Brain microvascular endothelial cell (primary cell): ENCODE data around the gene FAM110D.

Source experiments
- DNase-seq: peaks from one replicate; pipeline ENCODE4 v3.0.0-alpha.2; 2020
- H3K27ac ChIP-seq: fragments of 250-450 bp; sonication (Bioruptor Pico); 2 replicates; pipeline ENCODE4 v1.5.1; 2020; ENCODE audit warnings: mild to moderate bottlenecking, moderate library complexity
- H3K27me3 ChIP-seq: fragments of 250-450 bp; sonication (Bioruptor Pico); replicated peaks from 2 replicates; pipeline ENCODE4 v1.5.1; 2020; ENCODE audit warnings: mild to moderate bottlenecking
- H3K36me3 ChIP-seq: fragments of 250-450 bp; sonication (Bioruptor Pico); replicated peaks from 2 replicates; pipeline ENCODE4 v1.5.1; 2020; ENCODE audit warnings: mild to moderate bottlenecking
- H3K4me3 ChIP-seq: 2 replicates; pipeline ENCODE4 v1.5.1; 2011; ENCODE audit warnings: low read depth, mild to moderate bottlenecking, control low read depth, low read length, moderate library complexity
- CTCF ChIP-seq: IDR thresholded peaks from 2 replicates; pipeline ENCODE4 v1.5.1; 2011; ENCODE audit warnings: low read depth, mild to moderate bottlenecking, moderate library complexity, low read length, control low read depth, inconsistent platforms; ENCODE audit errors: missing control alignments
- in situ Hi-C: cut with HindIII; loops from 2 replicates; pipeline ENCODE4 v1.10.0; 2017; ENCODE audit warnings: low sequenced_read_pairs, low pct_ligation_motif_present

The FAM110D gene

DNA sequence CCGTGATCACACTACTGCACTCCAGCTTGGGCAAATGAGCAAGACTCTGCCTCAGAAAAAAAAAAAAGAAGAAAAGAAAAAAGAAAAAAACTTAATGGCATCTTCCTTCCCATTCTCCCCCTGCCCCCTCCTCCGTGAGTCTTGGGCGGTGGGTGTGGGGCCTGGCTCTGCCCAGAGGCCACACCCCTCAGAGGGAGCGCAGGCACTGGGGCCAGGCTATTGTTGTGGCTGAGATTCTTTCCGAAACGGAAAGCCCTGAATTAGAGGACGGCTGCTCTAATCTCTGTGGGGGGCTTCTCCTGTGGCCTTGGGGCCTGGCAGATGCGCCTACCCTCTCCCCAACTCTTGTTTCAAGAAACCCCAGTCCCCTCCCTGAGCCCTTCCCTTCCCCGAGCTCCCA, 4.1 kb upstream of the FAM110D start:
- no peak for TF ChIP-seq CTCF
- no peak overlapping the region for H3K27ac ChIP-seq
- no peaks in the 10 kb centered on the region for H3K36me3 ChIP-seq
- in situ Hi-C loops, result no loop called here
- H3K4me3 ChIP-seq, result no peak overlapping the region
- peaks cover 10% of the 10 kb centered on the region for H3K27me3 ChIP-seq
- no peak for DNase-seq

GRCh38 chr1:26155370-26156284, 3.3 kb upstream of the FAM110D start:
- no peak overlapping the region for H3K4me3 ChIP-seq
- H3K27me3 ChIP-seq, result peaks cover 9% of the 10 kb centered on the region
- DNase-seq, result no peak
- H3K27ac ChIP-seq, result no peak overlapping the region
- no peaks in the 10 kb centered on the region for H3K36me3 ChIP-seq
- no peak for TF ChIP-seq CTCF
- in situ Hi-C loops, result no loop called here

GRCh38 chr1:26156285-26157038, 2.4 kb upstream of the FAM110D start:
- H3K4me3 ChIP-seq, result no peak overlapping the region
- in situ Hi-C loops, result no loop called here
- H3K36me3 ChIP-seq, result no peaks in the 10 kb centered on the region
- no peak for DNase-seq
- H3K27ac ChIP-seq, result no peak overlapping the region
- H3K27me3 ChIP-seq, result peaks cover 9% of the 10 kb centered on the region
- no peak for TF ChIP-seq CTCF

GRCh38 chr1:26158271-26158907, 490 bp upstream of the FAM110D start:
- H3K27ac ChIP-seq, result no peak overlapping the region
- H3K4me3 ChIP-seq, result no peak overlapping the region
- DNase-seq, result no peak
- no peak for TF ChIP-seq CTCF
- in situ Hi-C loops, result no loop called here
- H3K27me3 ChIP-seq, result peaks cover 9% of the 10 kb centered on the region
- no peaks in the 10 kb centered on the region for H3K36me3 ChIP-seq

DNA sequence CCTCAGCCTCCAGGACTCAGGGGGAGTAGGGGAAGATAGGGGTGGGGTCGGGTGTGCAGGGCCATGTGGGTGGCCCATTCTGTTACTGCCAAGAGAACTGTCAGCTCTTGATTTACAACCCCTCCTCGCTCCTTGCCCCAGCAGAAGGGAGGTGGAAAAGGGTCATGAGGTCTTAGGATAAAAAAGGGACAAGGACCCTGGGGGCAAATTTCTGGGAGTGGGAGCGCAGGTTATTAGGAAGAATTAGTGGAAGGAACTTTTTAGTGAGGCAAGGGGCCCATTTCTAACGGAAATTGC, 812 bp downstream of the FAM110D start:
- in situ Hi-C loops, result no loop called here
- Histone ChIP-seq H3K36me3 (no peaks in the 10 kb centered on the region), H3K27ac (no peak overlapping the region), H3K4me3 (no peak overlapping the region), H3K27me3 (peaks cover 9% of the 10 kb centered on the region)
- no peak for TF ChIP-seq CTCF
- DNase-seq, result no peak
